Liver (tissue), 9 donors: ENCODE measurements around the gene CCDC6. TPM values are rescaled to one million over a fixed set of nuclear protein-coding genes. Genes with fewer than 3 reads are reported as not detected.

Experiments
- DNase-seq: peaks from one replicate; pipeline ENCODE4 v3.0.0-alpha.2; 2017; ENCODE audit warnings: low spot score
- H3K27ac ChIP-seq, 2 donors: one replicate each; pipeline ENCODE4 v1.7.0; 2013; ENCODE audit warnings: inconsistent platforms in 2 of 2, low read length in 2 of 2, control low read depth in 1 of 2, low read depth in 1 of 2, mild to moderate bottlenecking in 1 of 2
- H3K27me3 ChIP-seq, 4 donors: one replicate each; pipeline versions ENCODE4 v1.6.1 to v1.7.0; 2013; ENCODE audit warnings: low read length in 3 of 4, inconsistent platforms in 1 of 4, mild to moderate bottlenecking in 1 of 4, moderate library complexity in 1 of 4; ENCODE audit not compliant: control insufficient read depth in 4 of 4, insufficient read depth in 4 of 4
- H3K36me3 ChIP-seq, 4 donors: one replicate each; pipeline versions ENCODE4 v1.6.1 to v1.7.0; 2013; ENCODE audit warnings: low read length in 3 of 4, mild to moderate bottlenecking in 3 of 4, low read depth in 1 of 4, moderate library complexity in 1 of 4; ENCODE audit not compliant: control insufficient read depth in 4 of 4, insufficient read depth in 3 of 4
- H3K4me1 ChIP-seq, 4 donors: one replicate each; pipeline versions ENCODE4 v1.6.1 to v1.7.0; 2013; ENCODE audit warnings: low read length in 3 of 4, mild to moderate bottlenecking in 3 of 4, moderate library complexity in 1 of 4; ENCODE audit not compliant: control insufficient read depth in 4 of 4, insufficient read depth in 4 of 4
- H3K4me3 ChIP-seq, 3 donors: one replicate each; pipeline versions ENCODE4 v1.6.1 to v1.7.0; 2013; ENCODE audit warnings: low read length in 3 of 3, control low read depth in 1 of 3, low read depth in 1 of 3, mild to moderate bottlenecking in 1 of 3
- H3K9ac ChIP-seq, 2 donors: one replicate each; pipeline ENCODE4 v1.7.0; 2013; ENCODE audit warnings: low read length in 2 of 2, mild to moderate bottlenecking in 2 of 2, moderate library complexity in 2 of 2, control low read depth in 1 of 2, low read depth in 1 of 2
- H3K9me3 ChIP-seq, 4 donors: one replicate each; pipeline versions ENCODE4 v1.6.1 to v1.7.0; 2013; ENCODE audit warnings: low read length in 3 of 4; ENCODE audit not compliant: control insufficient read depth in 4 of 4
- EGR1 ChIP-seq, 2 donors: IDR thresholded peaks; 2 replicates each; pipeline ENCODE4 v1.6.1; 2016 to 2018; ENCODE audit warnings: antibody characterized with exemption in 2 of 2, low read depth in 2 of 2
- FOXA2 ChIP-seq: IDR thresholded peaks from 2 replicates; pipeline ENCODE4 v1.6.1; 2016; ENCODE audit warnings: antibody characterized with exemption
- GABPA ChIP-seq, 2 donors: IDR thresholded peaks in 1 of 2; conservative IDR thresholded peaks in 1 of 2; 2 replicates each; pipeline ENCODE4 v1.6.1; 2016; ENCODE audit warnings: antibody characterized with exemption in 2 of 2, mild to moderate bottlenecking in 1 of 2, moderate library complexity in 1 of 2
- HNF4A ChIP-seq, 2 donors: conservative IDR thresholded peaks; 2 replicates each; pipeline ENCODE4 v1.6.1; 2016; ENCODE audit warnings: antibody characterized with exemption in 2 of 2, mild to moderate bottlenecking in 2 of 2
- HNF4G ChIP-seq: IDR thresholded peaks from 2 replicates; pipeline ENCODE4 v1.6.1; 2016; ENCODE audit warnings: antibody characterized with exemption
- JUND ChIP-seq, 2 donors: IDR thresholded peaks; 2 replicates each; pipeline ENCODE4 v1.6.1; 2016; ENCODE audit warnings: antibody characterized with exemption in 2 of 2
- NR2F2 ChIP-seq: IDR thresholded peaks from 2 replicates; pipeline ENCODE4 v1.6.1; 2016; ENCODE audit warnings: antibody characterized with exemption
- RAD21 ChIP-seq, 2 donors: IDR thresholded peaks; 2 replicates each; pipeline ENCODE4 v1.6.1; 2016; ENCODE audit warnings: antibody characterized with exemption in 2 of 2, mild to moderate bottlenecking in 2 of 2
- YY1 ChIP-seq: IDR thresholded peaks from 2 replicates; pipeline ENCODE4 v1.6.1; 2016; ENCODE audit warnings: antibody characterized with exemption, mild to moderate bottlenecking
- WGBS: extraction: QIAGEN DNeasy Blood & Tissue Kit; methylation state at CpG from one replicate; pipeline ENCODE4 v1.1.7; 2013; 5-methylcytosine and 5-hydroxymethylcytosine counted together
- polyA plus RNA-seq, 2 donors: library from polyadenylated mRNA; stranded (reverse) in 1 of 2; unstranded in 1 of 2; fragments of 200-250 nt in 1 of 2; fragments of >200 nt in 1 of 2; fragmentation: Nextera tagmentation in 1 of 2; extraction: Ambion mirVana in 1 of 2; gene quantifications; one replicate each; pipeline versions ENCODE4 v1.2.1 to v1.2.3, GENCODE V29; 2013 to 2015
- total RNA-seq, 2 donors: library from RNA; depleted of rRNA; stranded (reverse); fragments of >200 nt; gene quantifications; one replicate each; pipeline ENCODE4 v1.2.3, GENCODE V29; 2014
- TF ChIP-seq, protein P1 (sequence below): IDR thresholded peaks from 2 replicates; pipeline ENCODE4 v1.6.1; 2016; ENCODE audit warnings: antibody characterized with exemption
- TF ChIP-seq, protein P2 (sequence below): IDR thresholded peaks from 2 replicates; pipeline ENCODE4 v1.6.1; 2016; ENCODE audit warnings: antibody characterized with exemption
- TF ChIP-seq, protein P3 (sequence below): IDR thresholded peaks from 2 replicates; pipeline ENCODE4 v1.6.1; 2016; ENCODE audit warnings: antibody characterized with exemption, mild to moderate bottlenecking
- donor health status: healthy.
- donor health status: healthy.
- donor health status: healthy.
- donor health status: healthy.
- donor health status: healthy.

The CCDC6 gene
- total and polyA plus RNA-seq, 4 donors, result 4.7 to 14.3 (median 8.8) TPM

DNA sequence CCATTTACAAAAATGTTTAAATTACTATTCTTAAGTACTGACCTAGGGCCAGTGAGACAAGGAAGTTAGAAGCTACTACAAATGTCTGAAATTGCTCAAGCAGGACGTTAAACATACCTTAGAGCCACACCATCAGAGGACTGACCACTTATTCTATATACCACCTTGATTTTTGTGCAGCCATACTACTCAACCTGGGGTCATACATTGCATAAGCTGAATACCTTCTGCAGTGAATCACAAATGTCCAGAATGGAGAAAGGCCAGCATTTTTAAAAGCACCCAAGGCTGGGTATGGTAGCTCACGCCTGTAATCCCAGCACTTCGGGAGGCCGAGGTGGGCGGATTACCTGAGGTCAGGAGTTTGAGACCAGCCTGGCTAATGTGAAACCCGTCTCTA, 131.9 kb downstream of the CCDC6 start:
- TF ChIP-seq YY1 (no peak), JUND (IDR thresholded peaks at IDR 0.05) (no peak), EGR1 (IDR thresholded peaks at IDR 0.05; ENCODE audit: low read depth in 2 of 2) (no peak), FOXA2 (no peak), GABPA (IDR thresholded peaks at IDR 0.05 in 1 of 2, conservative IDR thresholded peaks at IDR 0.05 in 1 of 2) (no peak), RAD21 (IDR thresholded peaks at IDR 0.05) (no peak), NR2F2 (no peak), HNF4G (no peak)
- TF ChIP-seq, protein P1, sequence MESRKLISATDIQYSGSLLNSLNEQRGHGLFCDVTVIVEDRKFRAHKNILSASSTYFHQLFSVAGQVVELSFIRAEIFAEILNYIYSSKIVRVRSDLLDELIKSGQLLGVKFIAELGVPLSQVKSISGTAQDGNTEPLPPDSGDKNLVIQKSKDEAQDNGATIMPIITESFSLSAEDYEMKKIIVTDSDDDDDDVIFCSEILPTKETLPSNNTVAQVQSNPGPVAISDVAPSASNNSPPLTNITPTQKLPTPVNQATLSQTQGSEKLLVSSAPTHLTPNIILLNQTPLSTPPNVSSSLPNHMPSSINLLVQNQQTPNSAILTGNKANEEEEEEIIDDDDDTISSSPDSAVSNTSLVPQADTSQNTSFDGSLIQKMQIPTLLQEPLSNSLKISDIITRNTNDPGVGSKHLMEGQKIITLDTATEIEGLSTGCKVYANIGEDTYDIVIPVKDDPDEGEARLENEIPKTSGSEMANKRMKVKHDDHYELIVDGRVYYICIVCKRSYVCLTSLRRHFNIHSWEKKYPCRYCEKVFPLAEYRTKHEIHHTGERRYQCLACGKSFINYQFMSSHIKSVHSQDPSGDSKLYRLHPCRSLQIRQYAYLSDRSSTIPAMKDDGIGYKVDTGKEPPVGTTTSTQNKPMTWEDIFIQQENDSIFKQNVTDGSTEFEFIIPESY, result no peak
- TF ChIP-seq, protein P2, sequence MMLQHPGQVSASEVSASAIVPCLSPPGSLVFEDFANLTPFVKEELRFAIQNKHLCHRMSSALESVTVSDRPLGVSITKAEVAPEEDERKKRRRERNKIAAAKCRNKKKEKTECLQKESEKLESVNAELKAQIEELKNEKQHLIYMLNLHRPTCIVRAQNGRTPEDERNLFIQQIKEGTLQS, result no peak
- TF ChIP-seq, protein P3, sequence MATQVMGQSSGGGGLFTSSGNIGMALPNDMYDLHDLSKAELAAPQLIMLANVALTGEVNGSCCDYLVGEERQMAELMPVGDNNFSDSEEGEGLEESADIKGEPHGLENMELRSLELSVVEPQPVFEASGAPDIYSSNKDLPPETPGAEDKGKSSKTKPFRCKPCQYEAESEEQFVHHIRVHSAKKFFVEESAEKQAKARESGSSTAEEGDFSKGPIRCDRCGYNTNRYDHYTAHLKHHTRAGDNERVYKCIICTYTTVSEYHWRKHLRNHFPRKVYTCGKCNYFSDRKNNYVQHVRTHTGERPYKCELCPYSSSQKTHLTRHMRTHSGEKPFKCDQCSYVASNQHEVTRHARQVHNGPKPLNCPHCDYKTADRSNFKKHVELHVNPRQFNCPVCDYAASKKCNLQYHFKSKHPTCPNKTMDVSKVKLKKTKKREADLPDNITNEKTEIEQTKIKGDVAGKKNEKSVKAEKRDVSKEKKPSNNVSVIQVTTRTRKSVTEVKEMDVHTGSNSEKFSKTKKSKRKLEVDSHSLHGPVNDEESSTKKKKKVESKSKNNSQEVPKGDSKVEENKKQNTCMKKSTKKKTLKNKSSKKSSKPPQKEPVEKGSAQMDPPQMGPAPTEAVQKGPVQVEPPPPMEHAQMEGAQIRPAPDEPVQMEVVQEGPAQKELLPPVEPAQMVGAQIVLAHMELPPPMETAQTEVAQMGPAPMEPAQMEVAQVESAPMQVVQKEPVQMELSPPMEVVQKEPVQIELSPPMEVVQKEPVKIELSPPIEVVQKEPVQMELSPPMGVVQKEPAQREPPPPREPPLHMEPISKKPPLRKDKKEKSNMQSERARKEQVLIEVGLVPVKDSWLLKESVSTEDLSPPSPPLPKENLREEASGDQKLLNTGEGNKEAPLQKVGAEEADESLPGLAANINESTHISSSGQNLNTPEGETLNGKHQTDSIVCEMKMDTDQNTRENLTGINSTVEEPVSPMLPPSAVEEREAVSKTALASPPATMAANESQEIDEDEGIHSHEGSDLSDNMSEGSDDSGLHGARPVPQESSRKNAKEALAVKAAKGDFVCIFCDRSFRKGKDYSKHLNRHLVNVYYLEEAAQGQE, result no peak

DNA sequence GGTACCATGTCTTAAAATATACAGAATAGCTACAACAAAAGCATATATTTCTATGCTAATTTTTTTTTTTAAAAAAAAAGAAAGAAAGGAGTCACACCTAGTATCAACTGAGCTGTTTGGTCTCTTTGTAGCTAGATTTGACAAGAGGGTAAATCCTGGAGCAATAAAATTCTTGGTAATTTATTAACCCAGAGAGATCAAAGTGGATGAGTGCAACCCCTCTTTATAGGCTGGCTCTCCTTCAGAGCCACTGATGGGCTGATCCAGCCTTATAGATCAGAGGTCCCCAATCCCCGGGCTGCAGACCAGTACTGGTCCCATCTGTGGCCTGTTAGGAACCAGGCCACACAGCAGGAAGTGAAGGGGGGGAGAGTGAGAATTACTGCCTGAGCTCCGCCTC, 133.3 kb downstream of the CCDC6 start:
- 93% methylated on average over 2 of the region's 2 CpGs for WGBS
- H3K27ac ChIP-seq, result no peak overlapping the region
- H3K4me1 ChIP-seq, result no peaks in the 10 kb centered on the region
- H3K36me3 ChIP-seq, result no peaks in the 10 kb centered on the region
- peaks cover 0 to 3% (median 1%) of the 10 kb centered on the region in 4 donors for H3K9me3 ChIP-seq
- no peak for DNase-seq
- no peak overlapping the region for H3K9ac ChIP-seq
- TF ChIP-seq, protein P2, result no peak
- TF ChIP-seq GABPA (IDR thresholded peaks at IDR 0.05 in 1 of 2, conservative IDR thresholded peaks at IDR 0.05 in 1 of 2) (no peak), JUND (IDR thresholded peaks at IDR 0.05) (no peak), EGR1 (IDR thresholded peaks at IDR 0.05; ENCODE audit: low read depth in 2 of 2) (no peak), FOXA2 (no peak), RAD21 (IDR thresholded peaks at IDR 0.05) (no peak), HNF4A (conservative IDR thresholded peaks at IDR 0.05) (no peak)
- no peaks in the 10 kb centered on the region for H3K27me3 ChIP-seq
- no peak overlapping the region for H3K4me3 ChIP-seq

More for the DNA sequence above, 131.9 kb downstream of the CCDC6 start:
- H3K4me3 ChIP-seq, result no peak overlapping the region
- H3K36me3 ChIP-seq, result no peaks in the 10 kb centered on the region
- no peaks in the 10 kb centered on the region for H3K27me3 ChIP-seq
- no peak for DNase-seq
- 93% methylated on average over 6 of the region's 6 CpGs for WGBS
- H3K27ac ChIP-seq, result no peak overlapping the region
- H3K9ac ChIP-seq, result no peak overlapping the region
- peaks cover 0 to 3% (median 1%) of the 10 kb centered on the region in 4 donors for H3K9me3 ChIP-seq
- no peaks in the 10 kb centered on the region for H3K4me1 ChIP-seq
